ENCODE measurements around the gene KLHL26.
"Not testable (repeated sequence)": the region's sequence is repeated elsewhere in the genome, so short reads cannot be mapped to it uniquely, and the experiment has no call there.

DNA sequence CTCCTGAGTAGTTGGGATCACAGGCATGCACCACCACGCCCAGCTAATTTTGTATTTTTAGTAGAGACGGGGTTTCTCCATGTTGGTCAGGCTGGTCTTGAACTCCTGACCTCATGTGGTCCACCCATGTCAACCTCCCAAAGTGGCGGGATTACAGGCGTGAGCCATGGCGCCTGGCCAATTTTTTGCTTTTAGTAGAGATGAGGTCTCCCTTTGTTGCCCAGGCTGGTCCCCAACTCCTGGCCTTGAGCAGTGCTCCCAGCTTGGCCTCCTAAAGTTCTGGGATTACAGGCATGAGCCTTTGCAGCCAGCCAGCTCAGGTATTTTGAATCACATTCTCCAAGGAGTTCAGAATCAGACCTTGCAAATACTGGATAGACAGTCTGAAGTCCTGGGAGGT lies 44.1 kb upstream of the KLHL26 start:
- TF ChIP-seq, protein P1, sequence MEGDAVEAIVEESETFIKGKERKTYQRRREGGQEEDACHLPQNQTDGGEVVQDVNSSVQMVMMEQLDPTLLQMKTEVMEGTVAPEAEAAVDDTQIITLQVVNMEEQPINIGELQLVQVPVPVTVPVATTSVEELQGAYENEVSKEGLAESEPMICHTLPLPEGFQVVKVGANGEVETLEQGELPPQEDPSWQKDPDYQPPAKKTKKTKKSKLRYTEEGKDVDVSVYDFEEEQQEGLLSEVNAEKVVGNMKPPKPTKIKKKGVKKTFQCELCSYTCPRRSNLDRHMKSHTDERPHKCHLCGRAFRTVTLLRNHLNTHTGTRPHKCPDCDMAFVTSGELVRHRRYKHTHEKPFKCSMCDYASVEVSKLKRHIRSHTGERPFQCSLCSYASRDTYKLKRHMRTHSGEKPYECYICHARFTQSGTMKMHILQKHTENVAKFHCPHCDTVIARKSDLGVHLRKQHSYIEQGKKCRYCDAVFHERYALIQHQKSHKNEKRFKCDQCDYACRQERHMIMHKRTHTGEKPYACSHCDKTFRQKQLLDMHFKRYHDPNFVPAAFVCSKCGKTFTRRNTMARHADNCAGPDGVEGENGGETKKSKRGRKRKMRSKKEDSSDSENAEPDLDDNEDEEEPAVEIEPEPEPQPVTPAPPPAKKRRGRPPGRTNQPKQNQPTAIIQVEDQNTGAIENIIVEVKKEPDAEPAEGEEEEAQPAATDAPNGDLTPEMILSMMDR (IDR thresholded peaks at IDR 0.05 in 2 of 3, conservative IDR thresholded peaks at IDR 0.05 in 1 of 3; ENCODE audit: borderline replicate concordance in 1 of 3, insufficient read depth in 1 of 3, low read depth in 2 of 3, low read length in 2 of 3), result not testable (repeated sequence)
- TF ChIP-seq YY1 (IDR thresholded peaks at IDR 0.05; ENCODE audit: extremely low read depth, insufficient replicate concordance, low read depth, low read length); ZNF274 (IDR thresholded peaks at IDR 0.05; ENCODE audit: low read depth, low read length); FOSL1 (IDR thresholded peaks at IDR 0.05; ENCODE audit: low read depth); EZH2phosphoT487 (IDR thresholded peaks at IDR 0.05; ENCODE audit: borderline replicate concordance); EZH2 (IDR thresholded peaks at IDR 0.05); POLR2AphosphoS5 (IDR thresholded peaks at IDR 0.05; ENCODE audit: low read depth, low read length): not testable (repeated sequence)
- TF ChIP-seq, protein P2, sequence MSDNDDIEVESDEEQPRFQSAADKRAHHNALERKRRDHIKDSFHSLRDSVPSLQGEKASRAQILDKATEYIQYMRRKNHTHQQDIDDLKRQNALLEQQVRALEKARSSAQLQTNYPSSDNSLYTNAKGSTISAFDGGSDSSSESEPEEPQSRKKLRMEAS (IDR thresholded peaks at IDR 0.05), result not testable (repeated sequence)

Measured in HCT116 (cell line).